SJSA1 (cell line): ENCODE measurements around the gene NSMF. TPM values are rescaled to one million over a fixed set of nuclear protein-coding genes. Genes with fewer than 3 reads are reported as not detected.

Experiments used
- DNase-seq, 2 experiments: peaks; one replicate each; pipeline ENCODE4 v3.0.0-alpha.2; 2015 to 2020; ENCODE audit warnings: low spot score in 2 of 2, low read depth in 1 of 2
- H3K27ac ChIP-seq: fragments of 250-450 bp; sonication (Bioruptor Pico); 2 replicates; pipeline ENCODE4 v1.5.1; 2020; ENCODE audit warnings: mild to moderate bottlenecking, moderate library complexity
- H3K27me3 ChIP-seq: fragments of 250-450 bp; sonication (Bioruptor Pico); replicated peaks from 2 replicates; pipeline ENCODE4 v1.5.1; 2020; ENCODE audit warnings: mild to moderate bottlenecking, moderate library complexity
- H3K36me3 ChIP-seq: fragments of 250-450 bp; sonication (Bioruptor Pico); 2 replicates; pipeline ENCODE4 v1.5.1; 2020; ENCODE audit warnings: mild to moderate bottlenecking
- H3K4me1 ChIP-seq: fragments of 250-450 bp; sonication (Bioruptor Pico); replicated peaks from 2 replicates; pipeline ENCODE4 v1.6.1; 2021; ENCODE audit warnings: mild to moderate bottlenecking
- H3K4me3 ChIP-seq: fragments of 250-450 bp; sonication (Bioruptor Pico); 2 replicates; pipeline ENCODE4 v1.5.1; 2020; ENCODE audit warnings: mild to moderate bottlenecking
- H3K9me3 ChIP-seq: fragments of 250-450 bp; sonication (Bioruptor Pico); replicated peaks from 2 replicates; pipeline ENCODE4 v1.5.1; 2020; ENCODE audit warnings: mild to moderate bottlenecking
- total RNA-seq: library from RNA; depleted of rRNA; stranded (reverse); fragments of >200 nt; shearing (Covaris generic); gene quantifications from 2 replicates; pipeline ENCODE4 v1.2.3, GENCODE V29; 2014

Gene NSMF
- total RNA-seq, 1 experiment from 2014 or later: 17.9 TPM

DNA sequence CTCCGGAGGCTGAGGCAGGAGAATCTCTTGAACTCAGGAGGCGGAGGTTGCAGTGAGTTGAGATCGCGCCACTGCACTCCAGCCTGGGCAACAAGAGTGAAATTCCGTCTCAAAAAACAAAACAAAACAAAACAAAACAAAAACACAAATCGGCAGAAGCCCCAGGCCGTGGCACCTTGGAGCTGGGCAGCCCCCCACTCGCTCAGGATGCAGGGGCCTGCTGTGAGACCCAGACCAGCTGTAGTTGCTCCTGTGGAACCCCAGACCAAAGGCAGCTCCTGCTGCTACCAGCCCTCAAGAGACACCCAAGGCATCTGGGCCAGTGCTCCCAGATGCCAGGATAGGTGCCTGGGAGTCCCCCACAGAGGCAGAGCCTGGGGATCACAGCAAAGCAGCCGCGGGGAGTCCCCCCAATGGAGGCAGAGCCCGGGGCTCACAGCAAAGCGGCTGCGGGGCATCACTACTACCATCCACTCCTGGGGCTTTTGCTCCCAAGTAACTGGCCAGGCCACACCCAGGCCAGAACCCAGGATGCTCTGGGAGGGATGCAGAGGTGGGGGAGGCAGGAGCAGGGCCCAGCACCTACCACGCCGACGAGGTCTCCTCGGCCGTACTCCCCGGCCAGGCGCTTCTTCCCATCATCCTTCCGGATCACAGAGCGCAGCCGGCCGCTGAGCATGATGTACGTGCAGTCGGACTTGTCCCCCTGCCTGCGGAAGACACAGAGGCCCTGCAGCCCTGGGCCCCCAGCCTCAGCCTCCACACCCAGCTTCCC, 37.7 kb upstream of the NSMF start:
- no peaks in the 10 kb centered on the region for H3K9me3 ChIP-seq
- no peaks in the 10 kb centered on the region for H3K4me1 ChIP-seq
- DNase-seq: no peak
- H3K27me3 ChIP-seq: no peaks in the 10 kb centered on the region
- no peak overlapping the region for H3K27ac ChIP-seq
- no peaks in the 10 kb centered on the region for H3K36me3 ChIP-seq
- no peak overlapping the region for H3K4me3 ChIP-seq

DNA sequence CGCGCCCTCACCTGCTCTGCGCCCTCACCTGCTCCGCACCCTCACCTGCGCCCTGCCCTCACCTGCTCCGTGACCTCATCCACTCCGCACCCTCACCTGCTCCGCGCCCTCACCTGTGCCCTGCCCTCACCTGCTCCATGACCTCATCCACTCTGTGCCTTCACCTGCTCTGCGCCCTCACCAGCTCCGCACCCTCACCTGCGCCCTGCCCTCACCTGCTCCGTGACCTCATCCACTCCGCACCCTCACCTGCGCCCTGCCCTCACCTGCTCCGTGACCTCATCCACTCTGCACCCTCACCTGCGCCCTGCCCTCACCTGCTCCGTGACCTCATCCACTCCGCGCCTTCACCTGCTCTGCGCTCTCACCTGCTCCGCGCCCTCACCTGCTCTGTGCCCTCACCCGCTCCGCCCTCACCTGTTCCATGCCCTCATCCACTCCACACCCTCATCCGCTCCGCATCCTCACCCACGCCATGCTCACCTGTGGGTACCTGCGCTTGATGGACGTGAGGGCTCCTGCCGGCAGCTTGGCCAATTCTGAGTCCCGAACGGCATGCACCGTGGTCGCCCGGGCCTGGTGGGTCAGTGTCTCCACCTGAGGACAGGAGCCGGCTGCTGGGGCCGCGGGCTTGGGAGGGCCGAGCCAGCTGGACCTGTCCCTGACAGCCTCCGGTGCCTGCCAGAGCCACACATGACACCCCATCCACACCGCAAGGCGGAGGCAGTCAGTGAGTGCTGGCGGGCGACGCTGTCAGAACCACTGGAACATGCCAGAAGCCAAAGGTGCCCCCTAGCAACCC, 35.6 kb upstream of the NSMF start:
- H3K36me3 ChIP-seq: no peaks in the 10 kb centered on the region
- no peak overlapping the region for H3K4me3 ChIP-seq
- H3K9me3 ChIP-seq: no peaks in the 10 kb centered on the region
- H3K27ac ChIP-seq: no peak overlapping the region
- H3K27me3 ChIP-seq: no peaks in the 10 kb centered on the region
- H3K4me1 ChIP-seq: no peaks in the 10 kb centered on the region
- DNase-seq: no peak

DNA sequence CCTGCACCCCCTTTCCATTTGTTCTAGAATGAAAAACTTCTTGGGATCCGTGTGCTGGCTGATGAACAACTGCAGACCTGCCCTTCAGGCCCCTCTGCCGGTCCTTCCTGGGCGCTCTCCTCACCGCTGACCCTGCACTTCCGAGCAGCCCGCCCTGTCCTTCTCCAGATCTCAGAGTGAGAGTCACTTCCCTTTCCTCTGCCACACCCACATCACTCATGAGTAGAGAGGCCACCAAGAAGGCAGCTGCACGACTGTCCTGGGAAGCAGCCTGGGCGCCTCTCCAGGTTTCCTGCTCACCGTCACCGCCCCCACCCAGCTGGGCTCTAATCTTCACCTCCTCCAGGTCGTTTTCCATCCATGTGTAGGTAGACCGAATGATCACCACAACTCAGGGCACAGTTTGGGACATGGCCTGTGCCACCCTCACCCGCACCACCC, 35.0 kb upstream of the NSMF start:
- H3K27me3 ChIP-seq: no peaks in the 10 kb centered on the region
- no peak overlapping the region for H3K4me3 ChIP-seq
- no peaks in the 10 kb centered on the region for H3K4me1 ChIP-seq
- H3K9me3 ChIP-seq: no peaks in the 10 kb centered on the region
- DNase-seq: no peak
- H3K36me3 ChIP-seq: no peaks in the 10 kb centered on the region
- H3K27ac ChIP-seq: no peak overlapping the region

DNA sequence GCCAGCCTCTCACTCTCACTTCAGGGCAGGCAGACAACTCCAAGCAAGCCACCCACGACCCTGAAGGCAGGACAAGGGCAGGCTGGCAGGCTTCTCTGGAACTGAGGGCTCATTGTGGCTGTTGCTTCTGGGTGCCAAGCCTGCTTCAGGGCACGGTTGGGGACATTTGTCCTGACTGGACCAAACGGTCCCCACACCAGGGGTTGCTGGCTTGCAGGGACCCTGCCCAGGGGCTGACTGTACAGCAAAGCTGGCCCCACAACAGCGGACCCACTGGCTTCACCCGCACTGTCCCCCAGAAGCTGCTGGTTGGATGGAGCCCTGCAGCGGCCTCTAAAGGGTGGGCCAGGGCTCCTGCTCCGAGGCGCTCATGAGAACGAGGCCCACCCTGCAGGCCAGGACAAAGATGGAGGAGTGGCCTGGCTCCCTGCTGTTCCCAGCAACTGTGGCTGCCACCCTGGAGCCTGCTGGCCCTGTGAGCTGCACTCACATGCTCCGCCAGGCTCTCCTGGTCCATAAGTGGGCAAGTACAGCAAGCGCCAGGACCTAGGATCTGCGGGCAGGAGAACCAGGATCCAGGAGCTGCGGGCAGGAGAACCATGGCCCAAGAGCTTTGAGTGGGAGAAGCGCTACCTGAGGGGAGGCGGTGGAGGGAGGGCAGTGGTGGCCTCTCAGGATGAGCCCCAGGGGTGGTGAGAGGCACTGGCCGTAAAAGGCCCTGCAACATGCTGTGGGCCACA, 34.4 kb upstream of the NSMF start:
- H3K27me3 ChIP-seq: no peaks in the 10 kb centered on the region
- no peak overlapping the region for H3K4me3 ChIP-seq
- no peaks in the 10 kb centered on the region for H3K4me1 ChIP-seq
- H3K27ac ChIP-seq: no peak overlapping the region
- H3K36me3 ChIP-seq: no peaks in the 10 kb centered on the region
- H3K9me3 ChIP-seq: no peaks in the 10 kb centered on the region
- no peak for DNase-seq

DNA sequence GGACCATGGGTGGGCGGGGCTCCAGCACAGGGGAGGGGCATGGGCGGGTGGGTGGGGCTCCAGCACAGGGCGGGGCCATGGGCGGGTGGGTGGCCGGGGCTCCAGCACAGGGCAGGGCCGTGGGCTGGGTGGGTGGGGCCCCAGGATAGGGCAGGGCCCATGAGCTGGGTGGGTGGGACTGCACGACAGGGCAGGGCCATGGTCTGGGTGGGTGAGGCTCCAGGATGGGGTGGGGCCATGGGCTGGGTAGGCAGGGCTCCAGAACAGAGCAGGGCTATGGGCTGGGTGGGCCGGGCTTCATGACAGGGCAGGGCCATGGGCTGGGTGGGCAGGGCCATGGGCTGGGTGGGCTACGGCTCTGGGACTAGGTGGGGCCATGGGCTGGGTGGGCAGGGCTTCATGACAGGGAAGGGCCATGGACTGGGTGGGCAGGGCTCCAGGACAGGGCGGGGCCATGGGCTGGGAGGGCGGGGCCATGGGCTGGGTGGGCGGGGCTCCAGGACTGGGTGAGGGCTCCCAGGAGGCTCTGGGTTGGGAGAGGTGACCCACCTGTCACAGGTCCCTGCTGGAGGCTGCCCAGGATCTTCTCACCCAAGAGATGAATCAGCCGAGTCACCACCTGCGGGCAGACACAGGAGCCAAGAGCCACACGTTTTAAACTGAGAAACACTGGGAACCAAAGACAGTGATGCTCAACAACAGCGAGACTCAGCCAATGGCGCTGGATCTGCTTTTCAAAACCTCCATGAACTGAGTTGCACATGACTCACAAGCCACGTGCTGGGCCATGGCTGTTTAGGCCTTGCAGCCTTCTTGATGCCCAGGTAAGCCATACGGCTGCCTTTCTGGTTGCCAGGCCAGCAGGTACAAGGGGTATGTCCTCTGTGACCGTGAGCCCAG, 33.6 kb upstream of the NSMF start:
- no peak for DNase-seq
- Histone ChIP-seq H3K9me3 (no peaks in the 10 kb centered on the region), H3K36me3 (no peaks in the 10 kb centered on the region), H3K27ac (no peak overlapping the region), H3K27me3 (no peaks in the 10 kb centered on the region), H3K4me1 (no peaks in the 10 kb centered on the region), H3K4me3 (no peak overlapping the region)

DNA sequence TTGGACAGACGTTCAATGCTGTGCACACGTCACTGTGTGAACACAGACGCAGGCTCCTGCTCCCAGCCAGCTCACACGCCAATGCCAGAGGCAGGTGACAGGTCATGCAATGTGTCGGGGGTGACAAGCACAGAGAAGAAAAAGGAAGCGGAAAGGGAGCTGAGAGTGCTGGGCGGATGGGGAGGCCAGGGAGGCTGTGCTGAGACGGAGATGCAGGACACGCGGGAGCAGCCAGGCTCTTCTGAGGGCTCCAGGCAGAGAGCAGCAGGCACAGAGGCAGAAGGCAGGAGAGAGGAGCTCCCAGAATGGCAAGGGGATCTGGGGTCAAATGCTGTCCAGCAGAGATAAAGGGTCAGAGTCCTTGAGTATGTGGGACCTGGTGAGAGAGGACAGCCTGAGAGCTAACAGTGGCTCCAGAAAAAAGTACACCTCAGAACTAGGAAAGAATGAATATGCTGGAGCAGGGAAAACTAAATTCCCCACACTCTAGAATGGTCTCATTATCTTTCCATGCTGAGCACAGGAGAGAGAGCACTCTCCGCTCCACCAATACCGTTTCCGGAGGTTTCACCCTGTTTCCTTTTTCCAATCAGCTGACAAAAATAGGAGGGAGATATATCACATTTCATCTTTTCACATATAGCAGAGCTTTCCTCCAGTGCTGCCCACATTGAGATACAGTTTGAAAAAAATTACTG, 32.8 kb upstream of the NSMF start:
- DNase-seq: no peak
- H3K4me3 ChIP-seq: no peak overlapping the region
- no peaks in the 10 kb centered on the region for H3K27me3 ChIP-seq
- H3K36me3 ChIP-seq: no peaks in the 10 kb centered on the region
- no peak overlapping the region for H3K27ac ChIP-seq
- no peaks in the 10 kb centered on the region for H3K9me3 ChIP-seq
- no peaks in the 10 kb centered on the region for H3K4me1 ChIP-seq

DNA sequence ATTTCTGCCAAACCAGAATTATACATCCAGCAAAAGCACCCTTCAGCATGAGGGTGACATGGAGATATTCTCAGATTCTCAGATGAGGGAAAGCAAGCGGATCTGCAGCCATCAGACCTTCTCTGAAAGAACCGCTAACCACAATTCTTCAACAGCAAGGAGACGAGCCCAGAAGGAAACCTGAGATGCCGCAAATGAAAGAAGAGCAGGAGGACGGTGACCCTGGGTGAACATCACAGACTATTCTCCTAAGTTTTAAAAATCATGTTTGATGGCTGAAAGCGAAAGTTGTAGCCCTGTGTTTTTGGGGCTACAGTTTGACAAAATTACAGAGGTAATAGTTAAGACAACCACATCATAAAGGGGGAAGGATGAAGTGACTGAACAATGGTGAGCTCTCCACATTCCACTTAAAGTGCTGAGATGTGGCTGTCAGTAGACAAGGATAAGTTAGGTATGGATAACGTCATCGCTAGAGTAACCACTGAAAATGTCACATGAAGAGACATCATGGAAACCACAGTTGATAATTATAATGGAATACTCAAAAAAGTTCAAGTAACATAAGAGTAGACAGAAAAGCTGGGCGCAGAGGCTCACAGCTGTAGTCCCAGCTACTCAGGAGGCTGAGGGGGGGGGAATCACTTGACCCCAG, 31.5 kb upstream of the NSMF start:
- DNase-seq: no peak
- Histone ChIP-seq H3K4me3 (no peak overlapping the region), H3K9me3 (no peaks in the 10 kb centered on the region), H3K4me1 (no peaks in the 10 kb centered on the region), H3K27ac (no peak overlapping the region), H3K27me3 (no peaks in the 10 kb centered on the region), H3K36me3 (no peaks in the 10 kb centered on the region)

DNA sequence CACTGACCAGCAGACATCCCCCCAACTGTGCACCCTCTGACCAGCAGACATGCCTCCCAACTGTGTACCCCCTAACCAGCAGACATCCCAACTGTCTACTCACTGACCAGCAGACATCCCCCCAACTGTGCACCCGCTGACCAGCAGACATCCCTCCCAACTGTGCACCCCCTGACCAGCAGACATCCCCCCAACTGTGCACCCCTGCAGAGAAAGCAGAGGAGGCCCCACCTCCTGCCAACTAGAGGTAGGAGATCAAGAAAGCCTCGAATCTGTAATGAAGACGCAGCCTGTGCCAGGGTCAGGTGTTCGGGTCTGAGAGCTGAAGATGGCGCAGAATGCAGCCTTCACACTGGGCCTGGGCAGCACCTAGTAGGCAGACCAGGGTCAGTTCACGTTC, 29.8 kb upstream of the NSMF start:
- DNase-seq: no peak
- Histone ChIP-seq H3K9me3 (no peaks in the 10 kb centered on the region), H3K36me3 (no peaks in the 10 kb centered on the region), H3K27me3 (no peaks in the 10 kb centered on the region), H3K27ac (no peak overlapping the region), H3K4me1 (no peaks in the 10 kb centered on the region), H3K4me3 (no peak overlapping the region)

DNA sequence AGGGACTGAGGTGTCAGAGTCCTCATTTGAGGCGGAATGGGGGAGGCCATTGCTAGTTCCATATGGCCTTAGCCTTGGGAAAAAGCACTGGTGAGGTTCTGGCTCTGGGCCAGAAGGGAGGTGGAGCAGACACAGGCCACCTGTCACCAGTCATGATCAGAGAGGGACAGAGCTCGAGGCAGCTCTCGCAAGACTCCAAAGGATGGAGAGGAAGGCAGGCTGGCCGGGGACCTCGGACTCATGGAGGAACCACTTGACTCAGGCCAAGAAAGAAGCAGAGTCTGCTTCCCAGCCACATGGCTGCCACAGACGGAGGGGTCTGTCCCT, 29.2 kb upstream of the NSMF start:
- Histone ChIP-seq H3K4me1 (no peaks in the 10 kb centered on the region), H3K27me3 (no peaks in the 10 kb centered on the region), H3K27ac (no peak overlapping the region), H3K4me3 (no peak overlapping the region), H3K36me3 (no peaks in the 10 kb centered on the region), H3K9me3 (no peaks in the 10 kb centered on the region)
- DNase-seq: no peak

DNA sequence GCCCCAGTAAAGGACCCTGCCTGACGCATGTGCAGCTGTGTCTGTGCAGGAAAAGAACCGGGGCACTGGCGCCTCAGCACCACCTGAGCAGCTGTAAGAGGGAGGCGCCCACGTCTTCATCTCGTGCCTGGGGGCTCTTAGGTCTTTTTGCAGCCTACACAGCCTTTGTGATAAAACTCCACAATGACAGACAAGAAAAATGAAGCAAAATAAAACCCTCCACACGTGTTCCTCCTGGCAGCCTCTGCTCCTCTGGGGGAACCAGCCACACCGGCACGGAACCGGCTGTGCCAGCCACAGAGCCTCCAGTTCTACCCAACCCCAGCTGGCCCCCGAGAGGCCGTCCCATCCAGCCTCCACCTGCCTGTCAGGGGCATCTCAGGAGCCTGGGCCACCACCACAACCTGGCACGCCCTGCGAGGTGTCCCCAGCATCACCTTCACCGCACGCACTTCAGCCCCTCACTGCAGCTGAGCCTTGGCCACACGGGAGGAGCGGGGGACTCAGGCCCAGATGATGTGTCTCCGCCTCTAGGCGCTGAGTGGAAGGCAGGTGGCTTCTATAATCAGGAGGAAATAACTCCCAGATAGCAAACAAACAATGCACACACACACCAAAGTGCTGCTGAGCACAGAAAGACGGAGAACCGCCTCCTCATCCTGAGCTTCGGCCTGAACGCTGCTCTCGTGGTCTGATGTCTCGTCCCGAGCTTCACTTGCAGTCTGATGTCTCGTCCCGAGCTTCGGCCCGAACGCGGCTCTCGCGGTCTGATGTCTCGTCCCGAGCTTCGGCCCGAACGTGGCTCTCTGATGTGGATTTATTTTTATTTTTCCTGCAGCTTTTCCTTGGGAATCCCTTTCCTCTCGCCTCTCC, 28.6 kb upstream of the NSMF start:
- Histone ChIP-seq H3K36me3 (no peaks in the 10 kb centered on the region), H3K27ac (no peak overlapping the region), H3K4me1 (peaks cover 3% of the 10 kb centered on the region), H3K27me3 (no peaks in the 10 kb centered on the region), H3K9me3 (no peaks in the 10 kb centered on the region), H3K4me3 (no peak overlapping the region)
- DNase-seq: no peak

DNA sequence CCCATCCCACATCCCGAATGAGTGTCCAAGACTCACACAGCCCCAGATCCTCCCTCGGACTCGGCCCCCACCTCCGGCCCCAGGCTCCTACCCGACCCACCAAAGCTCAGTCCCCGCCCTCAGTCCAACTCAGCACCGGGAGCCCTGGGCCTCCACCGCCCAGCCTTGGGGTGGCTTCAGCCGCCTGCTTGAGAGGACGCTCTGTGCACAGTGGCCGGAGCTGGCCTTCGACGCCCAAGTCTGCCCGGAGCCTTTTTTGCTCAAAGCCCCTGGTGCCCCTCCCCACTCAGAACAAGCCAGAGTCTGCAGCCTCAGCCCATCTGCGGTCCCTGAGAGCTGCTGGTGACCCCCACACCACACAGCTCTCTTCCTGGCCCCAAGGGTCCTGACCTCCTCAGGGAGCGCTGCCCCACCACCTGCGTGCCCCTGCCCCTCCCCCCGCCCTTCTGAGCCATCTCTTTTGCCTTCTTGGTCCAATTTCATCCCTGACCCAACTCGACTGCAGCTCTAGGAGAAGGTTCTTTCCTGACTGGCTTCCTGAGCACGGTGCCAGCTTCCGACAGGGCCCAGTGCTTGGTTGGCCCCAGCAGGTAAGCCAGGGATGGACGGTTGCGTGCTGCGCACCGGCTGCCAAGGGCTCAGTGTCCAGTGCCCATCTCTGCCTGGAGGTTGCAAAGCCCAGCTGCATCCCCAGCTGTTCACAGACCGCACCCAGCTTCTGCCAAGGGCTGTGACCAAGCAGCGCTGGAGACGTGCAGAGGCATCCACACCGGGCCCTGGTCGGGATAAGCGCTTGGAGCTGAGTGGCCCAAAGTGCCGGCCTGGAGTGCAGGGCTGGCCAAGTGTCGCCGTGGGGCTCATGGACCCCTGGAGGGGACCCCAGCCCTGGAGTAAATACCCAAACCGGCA, 27.7 kb upstream of the NSMF start:
- Histone ChIP-seq H3K9me3 (0 out of 2 replicates have a peak, but pooled peaks cover 2% of the 10 kb centered on the region), H3K27ac (no peak overlapping the region)

More for the DNA sequence above, 27.7 kb upstream of the NSMF start:
- Histone ChIP-seq H3K27me3 (no peaks in the 10 kb centered on the region), H3K4me1 (peaks cover 12% of the 10 kb centered on the region), H3K36me3 (no peaks in the 10 kb centered on the region), H3K4me3 (no peak overlapping the region)
- no peak for DNase-seq
